H9 (cell line): ENCODE measurements around the gene PRKX. TPM values are rescaled to one million over a fixed set of nuclear protein-coding genes. Genes with fewer than 3 reads are reported as not detected.
"Not testable (repeated sequence)": the region's sequence is repeated elsewhere in the genome, so short reads cannot be mapped to it uniquely, and the experiment has no call there.

ENCODE experiments used
- DNase-seq: peaks from one replicate; pipeline ENCODE4 v3.0.0-alpha.2; 2017
- H2AFZ ChIP-seq: one replicate; pipeline ENCODE4 v1.6.1; 2013; ENCODE audit warnings: mild to moderate bottlenecking, low read length, control low read depth, moderate library complexity
- H2AK5ac ChIP-seq: 2 replicates; pipeline ENCODE4 v1.6.1; 2013; ENCODE audit warnings: low read length, control low read depth, mixed read lengths; ENCODE audit not compliant: insufficient read length
- H2BK120ac ChIP-seq: one replicate; pipeline ENCODE4 v1.6.1; 2013; ENCODE audit warnings: low read depth, mild to moderate bottlenecking, low read length, control low read depth, inconsistent platforms; ENCODE audit not compliant: poor library complexity, severe bottlenecking
- H2BK12ac ChIP-seq: 2 replicates; pipeline ENCODE4 v1.6.1; 2013; ENCODE audit warnings: low read length, control low read depth, mixed read lengths, low read depth; ENCODE audit not compliant: insufficient read length
- H2BK15ac ChIP-seq: 2 replicates; pipeline ENCODE4 v1.6.1; 2013; ENCODE audit warnings: low read depth, low read length, control low read depth
- H2BK20ac ChIP-seq: one replicate; pipeline ENCODE4 v1.6.1; 2013; ENCODE audit warnings: low read depth, mild to moderate bottlenecking, low read length, control low read depth, inconsistent platforms; ENCODE audit not compliant: poor library complexity, severe bottlenecking
- H2BK5ac ChIP-seq: 2 replicates; pipeline ENCODE4 v1.6.1; 2013; ENCODE audit warnings: low read length, control low read depth, mixed read lengths; ENCODE audit not compliant: insufficient read length
- H3K14ac ChIP-seq: 2 replicates; pipeline ENCODE4 v1.6.1; 2013; ENCODE audit warnings: low read length, control low read depth; ENCODE audit not compliant: insufficient read depth
- H3K18ac ChIP-seq: 2 replicates; pipeline ENCODE4 v1.6.1; 2013; ENCODE audit warnings: low read depth, mild to moderate bottlenecking, mixed read lengths, low read length, control low read depth; ENCODE audit not compliant: insufficient read length
- H3K23ac ChIP-seq: 2 replicates; pipeline ENCODE4 v1.6.1; 2013; ENCODE audit warnings: low read length, control low read depth, mixed read lengths, low read depth; ENCODE audit not compliant: insufficient read length
- H3K23me2 ChIP-seq: 2 replicates; pipeline ENCODE4 v1.6.1; 2013; ENCODE audit warnings: low read depth, mild to moderate bottlenecking, mixed read lengths, low read length, control low read depth; ENCODE audit not compliant: insufficient read length, poor library complexity, severe bottlenecking
- H3K27ac ChIP-seq: 2 replicates; pipeline ENCODE4 v1.5.1; 2013; ENCODE audit warnings: low read length, control low read depth, mixed read lengths, low read depth; ENCODE audit not compliant: insufficient read length
- H3K27me3 ChIP-seq: 2 replicates; pipeline ENCODE4 v1.6.1; 2013; ENCODE audit warnings: low read length, control low read depth, inconsistent platforms; ENCODE audit not compliant: insufficient read depth
- H3K4ac ChIP-seq: 2 replicates; pipeline ENCODE4 v1.6.1; 2013; ENCODE audit warnings: low read depth, mild to moderate bottlenecking, control low read depth, inconsistent platforms, low read length, moderate library complexity
- H3K4me1 ChIP-seq: 2 replicates; pipeline ENCODE4 v1.6.1; 2013; ENCODE audit warnings: low read length, control low read depth, inconsistent platforms; ENCODE audit not compliant: insufficient read depth
- H3K4me2 ChIP-seq: 2 replicates; pipeline ENCODE4 v1.6.1; 2013; ENCODE audit warnings: low read length, control low read depth, mixed read lengths; ENCODE audit not compliant: insufficient read length, insufficient read depth
- H3K56ac ChIP-seq: 2 replicates; pipeline ENCODE4 v1.6.1; 2013; ENCODE audit warnings: low read depth, mild to moderate bottlenecking, mixed read lengths, low read length, control low read depth; ENCODE audit not compliant: insufficient read length
- H3K79me1 ChIP-seq: 2 replicates; pipeline ENCODE4 v1.6.1; 2013; ENCODE audit warnings: low read depth, mild to moderate bottlenecking, moderate library complexity, low read length, control low read depth, inconsistent platforms; ENCODE audit not compliant: insufficient read depth, poor library complexity, severe bottlenecking
- H3K79me2 ChIP-seq: 2 replicates; pipeline ENCODE4 v1.6.1; 2013; ENCODE audit warnings: low read length, control low read depth, inconsistent platforms; ENCODE audit not compliant: insufficient read depth
- H3K9ac ChIP-seq: 2 replicates; pipeline ENCODE4 v1.6.1; 2013; ENCODE audit warnings: low read length, control low read depth, mixed read lengths; ENCODE audit not compliant: insufficient read length; ENCODE audit errors: extremely low read depth
- H3K9me3 ChIP-seq: one replicate; pipeline ENCODE4 v1.6.1; 2013; ENCODE audit warnings: low read depth, low read length, inconsistent platforms; ENCODE audit not compliant: control insufficient read depth
- H3T11ph ChIP-seq: one replicate; pipeline ENCODE4 v1.6.1; 2013; ENCODE audit warnings: mild to moderate bottlenecking, low read length, control low read depth, inconsistent platforms
- H4K20me1 ChIP-seq: one replicate; pipeline ENCODE4 v1.6.1; 2013; ENCODE audit not compliant: control insufficient read depth, insufficient read length, insufficient read depth
- H4K5ac ChIP-seq: 2 replicates; pipeline ENCODE4 v1.6.1; 2013; ENCODE audit warnings: low read depth, mild to moderate bottlenecking, mixed read lengths, low read length, control low read depth; ENCODE audit not compliant: insufficient read length
- H4K8ac ChIP-seq: replicated peaks from 2 replicates; pipeline ENCODE4 v1.6.1; 2013; ENCODE audit warnings: low read length, control low read depth, mixed read lengths, low read depth; ENCODE audit not compliant: insufficient read length
- H4K91ac ChIP-seq: 2 replicates; pipeline ENCODE4 v1.6.1; 2013; ENCODE audit warnings: low read depth, mild to moderate bottlenecking, moderate library complexity, mixed read lengths, low read length, control low read depth; ENCODE audit not compliant: insufficient read length
- H3K27ac Mint-ChIP-seq, 3 experiments: 2 replicates in 2 of 3; 3 replicates in 1 of 3; pipeline ENCODE4 v1.8.0; 2020 to 2021; ENCODE audit warnings: mixed read lengths in 3 of 3, mild to moderate bottlenecking in 1 of 3, moderate library complexity in 1 of 3
- H3K27me3 Mint-ChIP-seq: 2 replicates; pipeline ENCODE4 v1.8.0; 2021; ENCODE audit warnings: low read depth, mild to moderate bottlenecking, moderate library complexity, mixed read lengths
- H3K36me3 Mint-ChIP-seq, 3 experiments: 2 replicates in 2 of 3; 3 replicates in 1 of 3; pipeline ENCODE4 v1.8.0; 2020 to 2021; ENCODE audit warnings: low read depth in 3 of 3, mixed read lengths in 3 of 3; ENCODE audit not compliant: insufficient read depth in 1 of 3
- H3K4me1 Mint-ChIP-seq, 2 experiments: 2 replicates each; pipeline ENCODE4 v1.8.0; 2020; ENCODE audit warnings: mixed read lengths in 2 of 2
- H3K4me3 Mint-ChIP-seq, 2 experiments: 2 replicates in 1 of 2; 3 replicates in 1 of 2; pipeline ENCODE4 v1.8.0; 2020 to 2021; ENCODE audit warnings: mild to moderate bottlenecking in 2 of 2, mixed read lengths in 2 of 2, moderate library complexity in 1 of 2
- H3K9me3 Mint-ChIP-seq, 2 experiments: 2 replicates in 1 of 2; 3 replicates in 1 of 2; pipeline ENCODE4 v1.8.0; 2020; ENCODE audit warnings: mild to moderate bottlenecking in 2 of 2, mixed read lengths in 2 of 2, moderate library complexity in 1 of 2
- WGBS: extraction: QIAGEN DNeasy Blood & Tissue Kit; methylation state at CpG from one replicate; pipeline ENCODE4 v1.1.7; 2013; ENCODE audit warnings: missing lambda C conversion rate, low lambda C conversion rate, mixed read lengths; ENCODE audit not compliant: insufficient read length; ENCODE audit errors: extremely low coverage; 5-methylcytosine and 5-hydroxymethylcytosine counted together
- total RNA-seq: library from RNA; stranded (reverse); gene quantifications from 2 replicates; pipeline ENCODE4 v1.2.1, GENCODE V29; 2021

The PRKX gene
- total RNA-seq, 1 experiment from 2014 or later, result 108 TPM

DNA sequence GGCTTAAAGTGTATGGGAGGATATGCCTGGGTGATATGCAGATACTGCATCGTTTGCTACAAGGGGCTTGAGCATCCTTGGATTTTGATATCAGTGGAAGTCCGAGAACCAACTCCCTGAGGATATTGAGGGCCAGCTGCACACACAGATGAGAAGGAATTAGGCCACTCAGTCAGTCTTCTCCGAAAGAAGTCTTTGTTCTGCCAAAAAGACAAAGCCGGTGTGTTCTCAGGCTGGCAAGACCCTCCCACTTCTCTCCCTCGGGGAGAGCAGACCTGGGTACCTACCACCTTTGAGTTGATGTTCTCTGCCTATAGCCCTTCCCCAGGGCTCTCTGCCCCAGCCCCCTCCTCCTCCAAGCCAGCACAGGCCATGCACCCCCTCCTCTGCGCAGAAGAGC, 22.4 kb upstream of the PRKX start:
- H4K8ac ChIP-seq, H3K79me1 ChIP-seq, H3K56ac ChIP-seq, H3K27ac ChIP-seq, H3K79me2 ChIP-seq, H3K9me3 ChIP-seq, H3K4me1 ChIP-seq, H4K20me1 ChIP-seq, H3K23me2 ChIP-seq, H3K4ac ChIP-seq, H2BK15ac ChIP-seq, DNase-seq, H3K18ac ChIP-seq, H3K27ac Mint-ChIP-seq, H3K4me1 Mint-ChIP-seq, H2BK5ac ChIP-seq, H2BK20ac ChIP-seq, H3K23ac ChIP-seq, H2AFZ ChIP-seq, H3K9ac ChIP-seq, H3T11ph ChIP-seq, H3K14ac ChIP-seq, H3K27me3 Mint-ChIP-seq, H2BK12ac ChIP-seq, H3K4me2 ChIP-seq, H2AK5ac ChIP-seq, H4K5ac ChIP-seq, H4K91ac ChIP-seq, H2BK120ac ChIP-seq, H3K4me3 Mint-ChIP-seq, H3K27me3 ChIP-seq: not testable (repeated sequence)
- Mint-ChIP-seq H3K36me3 (peaks cover 0 to 11% (median 9%) of the 10 kb centered on the region in 3 experiments; a peak in 3 of 7 replicates), H3K9me3 (peaks cover 9 to 11% of the 10 kb centered on the region in 2 experiments)
- no CpG with 5 or more reads among the region's 6 CpGs for WGBS

- not testable (repeated sequence) for H3K9ac ChIP-seq
Observed at GRCh38 chrX:3734456-3734855, 21.0 kb upstream of the PRKX start.

More at GRCh38 chrX:3734456-3734855, 21.0 kb upstream of the PRKX start:
- not testable (repeated sequence) for H4K20me1 ChIP-seq, H3K79me1 ChIP-seq, H3K4ac ChIP-seq, H3K79me2 ChIP-seq, H2BK120ac ChIP-seq, H4K8ac ChIP-seq, H2BK5ac ChIP-seq, H3K9me3 ChIP-seq, H3K4me3 Mint-ChIP-seq, H3K4me2 ChIP-seq, H3T11ph ChIP-seq, H2BK20ac ChIP-seq, H3K23ac ChIP-seq, H3K27ac ChIP-seq, H3K36me3 Mint-ChIP-seq, H3K4me1 ChIP-seq, H3K27me3 Mint-ChIP-seq, H2AK5ac ChIP-seq, H3K23me2 ChIP-seq, H3K27ac Mint-ChIP-seq, H4K91ac ChIP-seq, H2AFZ ChIP-seq, DNase-seq, H2BK15ac ChIP-seq, H3K18ac ChIP-seq, H3K9me3 Mint-ChIP-seq, H3K56ac ChIP-seq, H3K14ac ChIP-seq, H3K27me3 ChIP-seq, H2BK12ac ChIP-seq, H3K4me1 Mint-ChIP-seq, H4K5ac ChIP-seq
- no CpG with 5 or more reads among the region's 4 CpGs for WGBS
